ENCODE measurements around the gene TOM1.

DNA sequence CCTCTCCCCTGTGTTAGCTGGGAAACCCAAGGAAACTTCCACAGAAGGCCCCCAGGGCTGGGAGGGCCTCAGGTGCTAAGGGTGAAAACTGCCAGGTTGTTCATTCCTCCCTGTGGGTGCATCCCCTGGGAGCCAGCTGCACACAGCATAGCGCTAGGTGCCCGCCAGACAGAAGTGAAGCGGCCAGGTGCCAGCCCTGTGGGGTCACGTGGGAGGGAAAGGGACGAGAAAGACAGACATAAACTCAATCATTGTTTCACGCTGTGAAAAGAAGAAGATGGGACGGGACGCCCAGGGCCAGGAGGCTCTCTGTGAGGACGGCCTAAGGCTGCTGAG, 49.6 kb downstream of the TOM1 start:
- TF ChIP-seq TARDBP (IDR thresholded peaks at IDR 0.05) (no peak), SP1 (IDR thresholded peaks at IDR 0.05) (no peak), FOXM1 (IDR thresholded peaks at IDR 0.05; ENCODE audit: borderline replicate concordance) (no peak), ARNT (IDR thresholded peaks at IDR 0.05) (no peak), PKNOX1 (IDR thresholded peaks at IDR 0.05) (no peak), SUZ12 (IDR thresholded peaks at IDR 0.05) (no peak), FOXA1 (IDR thresholded peaks at IDR 0.05) (no peak), ZNF384 (IDR thresholded peaks at IDR 0.05) (no peak), ELF4 (IDR thresholded peaks at IDR 0.05) (no peak), FOXK2 (IDR thresholded peaks at IDR 0.05) (no peak), HDGF (IDR thresholded peaks at IDR 0.05; ENCODE audit: borderline replicate concordance) (no peak), L3MBTL2 (conservative IDR thresholded peaks at IDR 0.05) (no peak)
